CD14-positive monocyte (primary cell): ENCODE results near the gene GREM2. TPM values are rescaled to one million over a fixed set of nuclear protein-coding genes. Genes with fewer than 3 reads are reported as not detected.

ENCODE experiments used
- DNase-seq, 3 donors: peaks; one replicate each; pipeline ENCODE4 v3.0.0-alpha.2; 2011 to 2022
- H2AFZ ChIP-seq: 2 replicates; pipeline ENCODE4 v1.6.0; 2012; ENCODE audit warnings: mild to moderate bottlenecking, low read depth, low read length, inconsistent platforms; ENCODE audit not compliant: insufficient read depth, poor library complexity, severe bottlenecking
- H3K27ac ChIP-seq, 2 donors: 1 replicate in 1 of 2; 2 replicates in 1 of 2; pipeline ENCODE4 v1.5.1; 2012 to 2013; ENCODE audit warnings: low read length in 2 of 2, control low read depth in 1 of 2, inconsistent platforms in 1 of 2, low read depth in 1 of 2, mild to moderate bottlenecking in 1 of 2
- H3K27me3 ChIP-seq, 2 donors: one replicate each; pipeline versions ENCODE4 v1.6.0 to v1.6.1; 2011 to 2013; ENCODE audit warnings: low read length in 2 of 2; ENCODE audit not compliant: control insufficient read depth in 2 of 2, insufficient read depth in 2 of 2
- H3K36me3 ChIP-seq, 2 donors: replicated peaks in 1 of 2; 1 replicate in 1 of 2; 2 replicates in 1 of 2; pipeline versions ENCODE4 v1.5.1 to v1.6.1; 2012 to 2013; ENCODE audit warnings: low read length in 2 of 2, control low read depth in 1 of 2, inconsistent platforms in 1 of 2, mild to moderate bottlenecking in 1 of 2; ENCODE audit not compliant: insufficient read depth in 2 of 2, control insufficient read depth in 1 of 2
- H3K4me1 ChIP-seq, 2 donors: 1 replicate in 1 of 2; 2 replicates in 1 of 2; pipeline versions ENCODE4 v1.5.1 to v1.6.1; 2012 to 2013; ENCODE audit warnings: low read length in 2 of 2, control low read depth in 1 of 2, inconsistent platforms in 1 of 2, mild to moderate bottlenecking in 1 of 2, moderate library complexity in 1 of 2; ENCODE audit not compliant: insufficient read depth in 2 of 2, control insufficient read depth in 1 of 2
- H3K4me2 ChIP-seq: replicated peaks from 2 replicates; pipeline ENCODE3; 2012; ENCODE audit warnings: low read length, moderate library complexity, mild to moderate bottlenecking; ENCODE audit not compliant: poor library complexity, severe bottlenecking; ENCODE audit errors: extremely low read depth
- H3K4me3 ChIP-seq, 3 experiments: fragments of 200-600 bp in 1 of 3; sonication (generic) in 1 of 3; replicated peaks in 1 of 3; 1 replicate in 2 of 3; 2 replicates in 1 of 3; pipeline ENCODE4 v1.5.1; 2011 to 2013; ENCODE audit warnings: low read length in 3 of 3, mild to moderate bottlenecking in 3 of 3, control low read depth in 2 of 3, low read depth in 2 of 3, inconsistent platforms in 1 of 3, moderate library complexity in 1 of 3
- H3K79me2 ChIP-seq: 2 replicates; pipeline ENCODE4 v1.6.0; 2012; ENCODE audit warnings: mild to moderate bottlenecking, control low read depth, inconsistent platforms, low read length, moderate library complexity; ENCODE audit not compliant: insufficient read depth
- H3K9ac ChIP-seq: 2 replicates; pipeline ENCODE4 v1.6.0; 2017; ENCODE audit warnings: low read length, mild to moderate bottlenecking; ENCODE audit not compliant: insufficient read depth, poor library complexity, severe bottlenecking
- H3K9me3 ChIP-seq, 2 donors: replicated peaks in 1 of 2; 1 replicate in 1 of 2; 2 replicates in 1 of 2; pipeline versions ENCODE4 v1.5.1 to v1.6.1; 2012 to 2013; ENCODE audit warnings: low read length in 2 of 2, control low read depth in 1 of 2; ENCODE audit not compliant: control insufficient read depth in 1 of 2, insufficient read depth in 1 of 2
- H4K20me1 ChIP-seq: 2 replicates; pipeline ENCODE4 v1.6.0; 2012; ENCODE audit warnings: mild to moderate bottlenecking, low read length, control low read depth, moderate library complexity; ENCODE audit not compliant: insufficient read depth
- H3K27ac Mint-ChIP-seq, 7 donors: one replicate each; pipeline ENCODE4 v1.8.0; 2020; ENCODE audit warnings: mild to moderate bottlenecking in 7 of 7, mixed read lengths in 7 of 7, moderate library complexity in 6 of 7, inconsistent platforms in 2 of 7
- H3K27me3 Mint-ChIP-seq, 3 donors: one replicate each; pipeline ENCODE4 v1.8.0; 2021 to 2022; ENCODE audit warnings: low read depth in 3 of 3, mild to moderate bottlenecking in 3 of 3, mixed read lengths in 3 of 3, moderate library complexity in 3 of 3, inconsistent platforms in 1 of 3
- H3K36me3 Mint-ChIP-seq, 2 donors: one replicate each; pipeline ENCODE4 v1.8.0; 2020; ENCODE audit warnings: mixed read lengths in 2 of 2, inconsistent platforms in 1 of 2, mild to moderate bottlenecking in 1 of 2
- H3K4me1 Mint-ChIP-seq: one replicate; pipeline ENCODE4 v1.8.0; 2020; ENCODE audit warnings: mild to moderate bottlenecking, mixed read lengths
- H3K4me3 Mint-ChIP-seq, 2 donors: one replicate each; pipeline ENCODE4 v1.8.0; 2020; ENCODE audit warnings: mild to moderate bottlenecking in 2 of 2, mixed read lengths in 2 of 2, moderate library complexity in 1 of 2
- H3K9me3 Mint-ChIP-seq, 7 donors: one replicate each; pipeline ENCODE4 v1.8.0; 2020 to 2022; ENCODE audit warnings: mixed read lengths in 7 of 7, mild to moderate bottlenecking in 6 of 7, moderate library complexity in 6 of 7, inconsistent platforms in 2 of 7
- CTCF ChIP-seq: fragments of 200-600 bp; IDR thresholded peaks from one replicate; pipeline ENCODE4 v1.8.0; 2022; ENCODE audit warnings: antibody characterized with exemption, mild to moderate bottlenecking
- WGBS: methylation state at CpG from one replicate; pipeline ENCODE4 v1.1.5; 2013; ENCODE audit warnings: missing lambda C conversion rate; ENCODE audit not compliant: insufficient coverage; 5-methylcytosine and 5-hydroxymethylcytosine counted together
- intact Hi-C, 2 donors: fragments of 100-400 bp; cut with micrococcal nuclease; formaldehyde crosslinking; loops; one replicate each; pipeline versions ENCODE4 v1.15.0 to v1.15.1; 2023
- polyA plus RNA-seq, 3 donors: library from polyadenylated mRNA; depleted of rRNA in 1 of 3; unstranded in 2 of 3; stranded (reverse) in 1 of 3; fragments of 300-500 nt in 2 of 3; fragments of >200 nt in 1 of 3; fragmentation: Illumina TruSeq in 2 of 3; gene quantifications; 1 replicate in 2 of 3; 2 replicates in 1 of 3; pipeline ENCODE4 v1.2.3, GENCODE V29; 2012 to 2021

GREM2 gene
- polyA plus RNA-seq, 3 donors, result not detected

- no peaks in the 10 kb centered on the region for H3K27me3 ChIP-seq
- peaks cover 0 to 15% (median 4%) of the 10 kb centered on the region in 7 donors for H3K9me3 Mint-ChIP-seq
- no peak overlapping the region for H3K9ac ChIP-seq
- H3K4me2 ChIP-seq, result no peak overlapping the region
- no peak overlapping the region for H3K4me3 ChIP-seq
- no peak overlapping the region for H3K4me3 Mint-ChIP-seq
- H3K4me1 ChIP-seq, result no peaks in the 10 kb centered on the region
- intact Hi-C loops, result no loop called here
- peaks cover 0 to 7% of the 10 kb centered on the region in 2 donors for H3K9me3 ChIP-seq
- no peaks in the 10 kb centered on the region for H3K36me3 Mint-ChIP-seq
- H3K27me3 Mint-ChIP-seq, result peaks cover 0 to 3% (median 2%) of the 10 kb centered on the region in 3 donors
- H3K27ac Mint-ChIP-seq, result no peak overlapping the region
- H3K36me3 ChIP-seq, result no peaks in the 10 kb centered on the region
- no peaks in the 10 kb centered on the region for H3K79me2 ChIP-seq
- no peak overlapping the region for H3K27ac ChIP-seq
- 94% methylated on average over 3 of the region's 5 CpGs for WGBS
- H3K4me1 Mint-ChIP-seq, result no peaks in the 10 kb centered on the region
- H2AFZ ChIP-seq, result no peak overlapping the region
- H4K20me1 ChIP-seq, result no peaks in the 10 kb centered on the region
- DNase-seq, result no peak
- TF ChIP-seq CTCF, result no peak
Observed at GRCh38 chr1:240571782-240572181, 40.2 kb downstream of the GREM2 start.

- Histone ChIP-seq H3K27me3 (no peaks in the 10 kb centered on the region), H3K4me2 (no peak overlapping the region), H2AFZ (no peak overlapping the region), H3K79me2 (no peaks in the 10 kb centered on the region), H3K9ac (no peak overlapping the region), H3K4me3 (no peak overlapping the region), H3K4me1 (no peaks in the 10 kb centered on the region), H3K9me3 (no peaks in the 10 kb centered on the region), H3K27ac (no peak overlapping the region), H3K36me3 (no peaks in the 10 kb centered on the region), H4K20me1 (no peaks in the 10 kb centered on the region)
- Mint-ChIP-seq H3K36me3 (no peaks in the 10 kb centered on the region), H3K4me1 (no peaks in the 10 kb centered on the region), H3K4me3 (no peak overlapping the region), H3K27me3 (peaks cover 0 to 2% (median 1%) of the 10 kb centered on the region in 3 donors), H3K27ac (no peak overlapping the region), H3K9me3 (peaks cover 0 to 6% (median 4%) of the 10 kb centered on the region in 7 donors)
- no peak for DNase-seq
- intact Hi-C loops, result no loop called here
- no peak for TF ChIP-seq CTCF
- no CpG with 5 or more reads among the region's 2 CpGs for WGBS
Observed at GRCh38 chr1:240567066-240567465, 44.9 kb downstream of the GREM2 start.
